Right ventricle myocardium superior (tissue), 1 donor: ENCODE measurements around the gene ATP5PB. TPM values are rescaled to one million over a fixed set of nuclear protein-coding genes. Genes with fewer than 3 reads are reported as not detected.

ENCODE experiments used
- ATAC-seq: fragments of 200-7000 bp; cut with Tn5 transposase; one replicate; pipeline ENCODE4 v1.9.1; 2020; ENCODE audit warnings: mild to moderate bottlenecking; ENCODE audit not compliant: poor library complexity
- DNase-seq: peaks from one replicate; pipeline ENCODE4 v3.0.0-alpha.2; 2020
- intact Hi-C: fragments of 100-400 bp; cut with DNase I; formaldehyde crosslinking; loops from one replicate; pipeline ENCODE4 v1.11.2; 2022
- total RNA-seq: library from RNA; stranded (reverse); fragmentation: NEBNext Ultra II Directional; extraction: Animal tissue kit (Norgen Biotek cat#: 25700); gene quantifications from one replicate; pipeline ENCODE4 v1.2.1, GENCODE V29; 2021
- donor health status: DM: no; HTN: yes; CAD: no; lungs with severe emphysema.

The ATP5PB gene
- total RNA-seq, 1 donor from 2014 or later = 680 TPM

- DNase-seq (no peak), ATAC-seq (no peak)
- intact Hi-C loops = no loop called here
Observed at GRCh38 chr1:111496398-111496797, 47.1 kb downstream of the ATP5PB start.

DNA sequence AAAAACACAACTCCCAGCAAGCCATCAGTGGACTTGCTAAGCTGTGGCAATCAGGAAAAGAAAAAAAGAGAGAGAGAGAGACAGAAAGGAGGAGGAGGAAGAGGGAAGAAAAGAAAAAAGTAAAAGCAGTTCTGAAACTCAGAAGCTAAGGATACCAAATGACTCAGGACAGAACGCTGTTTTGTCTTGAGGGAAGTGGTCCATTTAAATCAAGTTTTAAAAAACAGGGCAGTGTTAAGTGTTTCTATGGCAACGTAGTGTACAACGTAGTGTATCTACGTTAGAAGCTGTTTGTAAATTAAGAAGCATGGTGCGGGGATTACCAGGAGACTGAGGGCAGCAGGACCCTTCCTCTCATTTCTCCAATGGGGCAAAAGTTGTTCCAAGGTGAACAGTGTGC lies 48.3 kb downstream of the ATP5PB start:
- DNase-seq = no peak
- ATAC-seq = no peak
- intact Hi-C loops = no loop called here

GRCh38 chr1:111499026-111499785 lies 49.9 kb downstream of the ATP5PB start:
- no peak for ATAC-seq
- no peak for DNase-seq
- intact Hi-C loops = no loop called here

- intact Hi-C loops = no loop called here
- no peak for DNase-seq
Observed at GRCh38 chr1:111501645-111502044, 52.4 kb downstream of the ATP5PB start.

DNA sequence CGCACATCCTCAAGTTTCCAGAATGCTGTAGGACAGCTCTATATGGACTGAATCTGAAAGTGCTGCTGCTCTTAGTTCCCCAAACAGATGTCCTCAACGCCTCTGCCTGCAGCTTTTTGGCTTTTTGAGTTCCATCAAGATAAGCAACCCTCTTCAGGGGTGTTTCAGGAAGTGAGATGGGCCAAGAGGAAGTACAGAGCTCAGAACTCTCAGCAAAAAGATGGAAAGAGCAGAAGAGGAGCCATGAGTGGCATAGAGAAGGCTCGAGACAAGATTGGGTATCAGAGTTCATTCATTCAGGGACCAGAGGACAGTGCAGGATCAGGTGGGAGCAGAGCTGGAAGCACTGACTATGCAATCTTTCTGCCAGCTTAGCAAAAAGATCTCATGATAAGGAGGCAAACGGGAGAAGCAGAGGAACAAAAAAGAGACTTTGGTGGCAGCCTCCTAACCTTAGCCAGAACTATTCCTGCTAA lies 54.4 kb downstream of the ATP5PB start, which contains the start of the genes ADORA3 and TMIGD3:
Gene ADORA3, minus strand, starts transcription at position 49 of the 476 bp plus-strand sequence. CDS start 279 bp downstream, outside the sequence.
Gene TMIGD3, minus strand, starts transcription at position 49 of the 476 bp plus-strand sequence. CDS start 279 bp downstream, outside the sequence.
- no peak for DNase-seq
- intact Hi-C loops = no loop called here
- ATAC-seq = peak; percentile 6

More at GRCh38 chr1:111501645-111502044, 52.4 kb downstream of the ATP5PB start:
- no peak for ATAC-seq

DNA sequence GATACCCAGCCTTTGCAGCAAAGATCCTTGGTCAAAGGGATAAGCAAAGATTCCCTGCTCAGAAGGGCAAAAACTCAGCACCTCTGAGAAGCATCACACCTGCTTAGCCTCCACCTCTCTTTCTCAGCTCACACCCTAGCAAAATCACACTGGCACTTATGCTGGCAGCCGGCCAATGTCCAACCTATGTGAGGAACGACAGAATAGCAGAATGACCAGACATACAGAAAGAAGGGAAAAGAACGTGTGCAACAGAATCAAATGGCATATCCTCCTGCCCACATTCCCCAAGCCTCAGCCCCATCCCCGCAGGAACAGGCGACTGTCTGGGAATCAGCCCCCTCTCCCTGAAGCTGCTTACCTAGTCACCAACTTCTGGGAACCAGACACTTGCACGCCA lies 54.8 kb downstream of the ATP5PB start:
- DNase-seq = no peak
- intact Hi-C loops = no loop called here
- no peak for ATAC-seq

- DNase-seq (no peak), ATAC-seq (no peak)
- intact Hi-C loops = loop anchor here (2.0 kb wide), 1 partner anchor 151 kb away; no protein-coding TSS in a partner anchor
Observed at GRCh38 chr1:111505641-111506119, 56.4 kb downstream of the ATP5PB start.

DNA sequence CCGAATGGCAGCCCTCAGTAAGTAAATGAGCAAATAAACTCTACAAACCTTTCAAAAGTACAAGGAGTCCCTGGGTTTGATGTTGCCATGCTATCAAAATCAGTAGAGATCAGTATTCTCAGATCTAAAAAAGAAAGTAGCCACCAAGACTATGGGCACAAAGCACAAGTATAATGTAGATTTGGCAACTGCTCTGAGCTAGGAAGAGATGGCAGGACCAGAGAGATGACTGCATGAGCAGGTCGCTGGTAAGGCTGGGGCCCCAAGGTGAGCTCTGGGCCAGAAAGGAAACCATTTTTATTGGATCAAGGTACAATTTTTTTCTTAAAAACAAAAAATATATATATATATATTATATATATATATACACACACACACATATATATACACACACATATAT lies 57.3 kb downstream of the ATP5PB start:
- intact Hi-C loops = loop anchor here (2.0 kb wide), 1 partner anchor 150 kb away; no protein-coding TSS in a partner anchor
- no peak for ATAC-seq
- no peak for DNase-seq

GRCh38 chr1:111507411-111508201 lies 58.3 kb downstream of the ATP5PB start:
- intact Hi-C loops = loop anchor here (2.0 kb wide), 1 partner anchor 149 kb away; no protein-coding TSS in a partner anchor
- ATAC-seq = peak; percentile 75

DNA sequence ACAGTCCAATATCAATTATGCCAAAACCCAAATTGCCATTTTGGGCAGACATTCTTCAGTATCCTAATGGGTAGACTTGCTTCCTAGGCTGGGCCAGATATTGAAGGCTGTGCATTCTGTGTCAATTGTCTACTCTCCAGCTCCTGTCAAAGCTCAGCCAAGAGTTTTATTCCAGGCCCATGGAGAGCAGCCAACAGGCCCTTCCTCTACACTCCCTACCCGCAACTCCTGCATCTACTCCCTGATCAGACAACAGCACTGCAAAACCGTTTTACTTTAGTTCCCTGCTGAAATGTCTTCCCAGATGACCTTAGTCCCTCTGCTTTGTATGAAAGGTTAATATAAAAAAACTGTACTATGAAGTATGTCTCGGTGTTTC lies 60.7 kb downstream of the ATP5PB start:
- DNase-seq (peak; percentile 72), ATAC-seq (peak; percentile 57)
- intact Hi-C loops = no loop called here

More at GRCh38 chr1:111507411-111508201, 58.3 kb downstream of the ATP5PB start:
- DNase-seq = peak; percentile 87

- ATAC-seq = no peak
- DNase-seq = no peak
- intact Hi-C loops = no loop called here
Observed at GRCh38 chr1:111511370-111511769, 62.1 kb downstream of the ATP5PB start.

Other genes starting within 250 kb of the ATP5PB start
- gene DENND2D, start 248.8 kb upstream of the ATP5PB start, total RNA-seq = 3.0 TPM
- gene CHI3L2, start 221.8 kb upstream of the ATP5PB start, total RNA-seq = 3.7 TPM
- gene CHIA, start 158.6 kb upstream of the ATP5PB start, total RNA-seq = not detected
- 0.35 TPM for gene OVGP1, start 21.7 kb upstream of the ATP5PB start, total RNA-seq
- 25.4 TPM for gene WDR77, start 208 bp upstream of the ATP5PB start, total RNA-seq
- gene C1orf162, start 24.5 kb downstream of the ATP5PB start, total RNA-seq = 5.6 TPM
- gene ADORA3, start 54.2 kb downstream of the ATP5PB start, total RNA-seq = 3.3 TPM
- 0.89 TPM for gene TMIGD3, start 54.2 kb downstream of the ATP5PB start, total RNA-seq
- gene RAP1A, start 170.3 kb downstream of the ATP5PB start, total RNA-seq = 97.2 TPM